ENCODE results near the gene MS4A15.

MS4A15 gene, protein sequence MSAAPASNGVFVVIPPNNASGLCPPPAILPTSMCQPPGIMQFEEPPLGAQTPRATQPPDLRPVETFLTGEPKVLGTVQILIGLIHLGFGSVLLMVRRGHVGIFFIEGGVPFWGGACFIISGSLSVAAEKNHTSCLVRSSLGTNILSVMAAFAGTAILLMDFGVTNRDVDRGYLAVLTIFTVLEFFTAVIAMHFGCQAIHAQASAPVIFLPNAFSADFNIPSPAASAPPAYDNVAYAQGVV

DNA sequence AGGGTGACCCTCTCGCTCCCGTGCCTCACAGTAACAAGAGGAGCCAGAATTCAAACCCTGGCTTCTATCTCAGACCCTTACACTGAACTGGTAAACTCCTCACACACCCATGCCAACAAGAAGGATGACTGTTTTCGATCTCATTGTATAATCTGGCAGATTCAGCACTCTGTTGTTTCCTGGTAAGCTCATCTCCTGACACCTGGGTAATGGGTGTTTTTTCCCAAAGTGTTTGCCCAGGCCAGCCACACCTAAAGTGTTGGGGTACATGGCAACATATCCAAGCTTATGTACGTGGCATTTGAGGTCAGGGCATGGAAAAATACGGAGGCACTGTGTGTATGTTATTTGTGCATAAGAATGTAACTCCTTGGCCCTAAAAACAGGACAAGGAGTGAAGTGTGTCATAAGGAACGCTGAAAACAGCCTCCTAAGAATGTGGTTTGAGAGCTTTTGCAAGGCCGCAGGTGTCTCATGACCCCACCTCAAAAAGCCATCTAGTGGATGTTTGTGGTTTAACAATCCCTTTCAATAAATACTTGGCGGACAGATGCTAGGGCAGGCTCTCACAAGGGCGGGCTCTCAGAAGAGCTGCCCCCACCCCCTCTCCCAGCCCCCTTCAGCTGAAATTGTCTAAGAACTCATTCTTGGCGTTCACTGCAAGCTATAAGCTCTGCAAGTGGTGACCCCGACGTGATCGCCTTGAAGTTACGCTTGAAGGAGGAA lies at the start of gene MS4A15:
MS4A15 (plus strand) TSS at position 561 of the 726 bp plus-strand sequence. CDS start 6,867 bp downstream, outside the sequence.
- ATAC-seq: peak; percentile 58
- TF ChIP-seq ZNF565 (CRISPR knock-in tag; conservative IDR thresholded peaks at IDR 0.05; ENCODE audit: low read depth) (no peak), ZC3H10 (CRISPR knock-in tag; IDR thresholded peaks at IDR 0.05) (no peak), OSR1 (CRISPR knock-in tag; IDR thresholded peaks at IDR 0.05) (no peak), RARB (CRISPR knock-in tag; IDR thresholded peaks at IDR 0.05) (no peak), ARNTL (CRISPR knock-in tag; IDR thresholded peaks at IDR 0.05; ENCODE audit: borderline replicate concordance, low read depth) (no peak), TCF4 (CRISPR knock-in tag; IDR thresholded peaks at IDR 0.05; ENCODE audit: borderline replicate concordance) (no peak), ZNF8 (CRISPR knock-in tag; IDR thresholded peaks at IDR 0.05) (no peak), ZFP30 (CRISPR knock-in tag; IDR thresholded peaks at IDR 0.05) (no peak), ESRRG (CRISPR knock-in tag; IDR thresholded peaks at IDR 0.05) (no peak), BACH2 (CRISPR knock-in tag; IDR thresholded peaks at IDR 0.05; ENCODE audit: borderline replicate concordance) (no peak), TOX (CRISPR knock-in tag; IDR thresholded peaks at IDR 0.05; ENCODE audit: borderline replicate concordance) (no peak), CSDC2 (CRISPR knock-in tag; IDR thresholded peaks at IDR 0.05) (no peak), ZFP3 (CRISPR knock-in tag; IDR thresholded peaks at IDR 0.05) (no peak), PPARA (CRISPR knock-in tag; IDR thresholded peaks at IDR 0.05; ENCODE audit: borderline replicate concordance) (no peak), SNAI2 (CRISPR knock-in tag; IDR thresholded peaks at IDR 0.05) (no peak), ZNF70 (CRISPR knock-in tag; IDR thresholded peaks at IDR 0.05) (no peak)
- TF ChIP-seq, protein P1, sequence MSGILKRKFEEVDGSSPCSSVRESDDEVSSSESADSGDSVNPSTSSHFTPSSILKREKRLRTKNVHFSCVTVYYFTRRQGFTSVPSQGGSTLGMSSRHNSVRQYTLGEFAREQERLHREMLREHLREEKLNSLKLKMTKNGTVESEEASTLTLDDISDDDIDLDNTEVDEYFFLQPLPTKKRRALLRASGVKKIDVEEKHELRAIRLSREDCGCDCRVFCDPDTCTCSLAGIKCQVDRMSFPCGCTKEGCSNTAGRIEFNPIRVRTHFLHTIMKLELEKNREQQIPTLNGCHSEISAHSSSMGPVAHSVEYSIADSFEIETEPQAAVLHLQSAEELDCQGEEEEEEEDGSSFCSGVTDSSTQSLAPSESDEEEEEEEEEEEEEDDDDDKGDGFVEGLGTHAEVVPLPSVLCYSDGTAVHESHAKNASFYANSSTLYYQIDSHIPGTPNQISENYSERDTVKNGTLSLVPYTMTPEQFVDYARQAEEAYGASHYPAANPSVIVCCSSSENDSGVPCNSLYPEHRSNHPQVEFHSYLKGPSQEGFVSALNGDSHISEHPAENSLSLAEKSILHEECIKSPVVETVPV (CRISPR knock-in tag; IDR thresholded peaks at IDR 0.05): no peak
- TF ChIP-seq, protein P2, sequence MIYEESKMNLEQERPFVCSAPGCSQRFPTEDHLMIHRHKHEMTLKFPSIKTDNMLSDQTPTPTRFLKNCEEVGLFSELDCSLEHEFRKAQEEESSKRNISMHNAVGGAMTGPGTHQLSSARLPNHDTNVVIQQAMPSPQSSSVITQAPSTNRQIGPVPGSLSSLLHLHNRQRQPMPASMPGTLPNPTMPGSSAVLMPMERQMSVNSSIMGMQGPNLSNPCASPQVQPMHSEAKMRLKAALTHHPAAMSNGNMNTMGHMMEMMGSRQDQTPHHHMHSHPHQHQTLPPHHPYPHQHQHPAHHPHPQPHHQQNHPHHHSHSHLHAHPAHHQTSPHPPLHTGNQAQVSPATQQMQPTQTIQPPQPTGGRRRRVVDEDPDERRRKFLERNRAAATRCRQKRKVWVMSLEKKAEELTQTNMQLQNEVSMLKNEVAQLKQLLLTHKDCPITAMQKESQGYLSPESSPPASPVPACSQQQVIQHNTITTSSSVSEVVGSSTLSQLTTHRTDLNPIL (CRISPR knock-in tag; IDR thresholded peaks at IDR 0.05; ENCODE audit: low read depth): no peak
- TF ChIP-seq, protein P3, sequence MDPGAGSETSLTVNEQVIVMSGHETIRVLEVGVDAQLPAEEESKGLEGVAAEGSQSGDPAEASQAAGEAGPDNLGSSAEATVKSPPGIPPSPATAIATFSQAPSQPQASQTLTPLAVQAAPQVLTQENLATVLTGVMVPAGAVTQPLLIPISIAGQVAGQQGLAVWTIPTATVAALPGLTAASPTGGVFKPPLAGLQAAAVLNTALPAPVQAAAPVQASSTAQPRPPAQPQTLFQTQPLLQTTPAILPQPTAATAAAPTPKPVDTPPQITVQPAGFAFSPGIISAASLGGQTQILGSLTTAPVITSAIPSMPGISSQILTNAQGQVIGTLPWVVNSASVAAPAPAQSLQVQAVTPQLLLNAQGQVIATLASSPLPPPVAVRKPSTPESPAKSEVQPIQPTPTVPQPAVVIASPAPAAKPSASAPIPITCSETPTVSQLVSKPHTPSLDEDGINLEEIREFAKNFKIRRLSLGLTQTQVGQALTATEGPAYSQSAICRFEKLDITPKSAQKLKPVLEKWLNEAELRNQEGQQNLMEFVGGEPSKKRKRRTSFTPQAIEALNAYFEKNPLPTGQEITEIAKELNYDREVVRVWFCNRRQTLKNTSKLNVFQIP (CRISPR knock-in tag; IDR thresholded peaks at IDR 0.05; ENCODE audit: borderline replicate concordance, low read depth): no peak
- TF ChIP-seq, protein P4, sequence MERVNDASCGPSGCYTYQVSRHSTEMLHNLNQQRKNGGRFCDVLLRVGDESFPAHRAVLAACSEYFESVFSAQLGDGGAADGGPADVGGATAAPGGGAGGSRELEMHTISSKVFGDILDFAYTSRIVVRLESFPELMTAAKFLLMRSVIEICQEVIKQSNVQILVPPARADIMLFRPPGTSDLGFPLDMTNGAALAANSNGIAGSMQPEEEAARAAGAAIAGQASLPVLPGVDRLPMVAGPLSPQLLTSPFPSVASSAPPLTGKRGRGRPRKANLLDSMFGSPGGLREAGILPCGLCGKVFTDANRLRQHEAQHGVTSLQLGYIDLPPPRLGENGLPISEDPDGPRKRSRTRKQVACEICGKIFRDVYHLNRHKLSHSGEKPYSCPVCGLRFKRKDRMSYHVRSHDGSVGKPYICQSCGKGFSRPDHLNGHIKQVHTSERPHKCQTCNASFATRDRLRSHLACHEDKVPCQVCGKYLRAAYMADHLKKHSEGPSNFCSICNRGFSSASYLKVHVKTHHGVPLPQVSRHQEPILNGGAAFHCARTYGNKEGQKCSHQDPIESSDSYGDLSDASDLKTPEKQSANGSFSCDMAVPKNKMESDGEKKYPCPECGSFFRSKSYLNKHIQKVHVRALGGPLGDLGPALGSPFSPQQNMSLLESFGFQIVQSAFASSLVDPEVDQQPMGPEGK (CRISPR knock-in tag; IDR thresholded peaks at IDR 0.05; ENCODE audit: borderline replicate concordance): no peak

DNA sequence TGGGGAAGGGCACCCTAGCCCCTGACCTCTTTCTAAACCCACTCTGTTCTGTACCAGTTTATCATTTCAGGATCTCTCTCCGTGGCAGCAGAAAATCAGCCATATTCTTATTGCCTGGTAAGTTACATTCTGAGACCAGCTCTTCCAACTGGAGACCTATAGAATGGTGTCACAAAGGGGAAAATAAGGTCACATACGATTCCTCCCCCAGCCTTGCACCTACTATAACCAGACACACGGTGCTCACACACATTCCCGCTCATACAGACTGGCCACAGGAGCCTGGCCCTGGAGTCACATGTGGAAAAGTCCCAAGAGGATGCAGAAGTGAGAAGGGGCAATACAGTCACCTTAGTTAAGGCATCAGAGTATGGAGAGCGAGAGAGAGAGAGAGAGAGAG lies 49.7 kb upstream of the MS4A15 start:
- TF ChIP-seq PPARA (CRISPR knock-in tag; IDR thresholded peaks at IDR 0.05; ENCODE audit: borderline replicate concordance) (no peak), ZNF565 (CRISPR knock-in tag; conservative IDR thresholded peaks at IDR 0.05; ENCODE audit: low read depth) (no peak), OSR1 (CRISPR knock-in tag; IDR thresholded peaks at IDR 0.05) (no peak), RARB (CRISPR knock-in tag; IDR thresholded peaks at IDR 0.05) (no peak), ISL1 (CRISPR knock-in tag; IDR thresholded peaks at IDR 0.05) (no peak), TOX (CRISPR knock-in tag; IDR thresholded peaks at IDR 0.05; ENCODE audit: borderline replicate concordance) (no peak)
- TF ChIP-seq, protein P4 (CRISPR knock-in tag; IDR thresholded peaks at IDR 0.05; ENCODE audit: borderline replicate concordance): no peak
- TF ChIP-seq, protein P3 (CRISPR knock-in tag; IDR thresholded peaks at IDR 0.05; ENCODE audit: borderline replicate concordance, low read depth): no peak
- TF ChIP-seq, protein P2 (CRISPR knock-in tag; IDR thresholded peaks at IDR 0.05; ENCODE audit: low read depth): no peak
- ATAC-seq: no peak
